IPS DF 6.9 (cell line): Measurements from ENCODE around the gene FBXW11.

ENCODE experiments used
- DNase-seq: peaks from one replicate; pipeline ENCODE4 v3.0.0-alpha.2; 2013; ENCODE audit warnings: low read depth, low spot score
- H3K27ac ChIP-seq: one replicate; pipeline ENCODE4 v1.5.1; 2013; ENCODE audit warnings: low read length, control low read depth
- H3K27me3 ChIP-seq: 2 replicates; pipeline ENCODE4 v1.6.1; 2013; ENCODE audit warnings: mild to moderate bottlenecking, low read length; ENCODE audit not compliant: control insufficient read depth, insufficient read depth
- H3K36me3 ChIP-seq: 2 replicates; pipeline ENCODE4 v1.6.1; 2013; ENCODE audit warnings: low read length; ENCODE audit not compliant: control insufficient read depth, insufficient read depth
- H3K4me1 ChIP-seq: 2 replicates; pipeline ENCODE4 v1.6.1; 2013; ENCODE audit warnings: low read length; ENCODE audit not compliant: control insufficient read depth, insufficient read depth
- H3K4me3 ChIP-seq: 2 replicates; pipeline ENCODE4 v1.5.1; 2013; ENCODE audit warnings: mild to moderate bottlenecking, low read length
- H3K9me3 ChIP-seq: 2 replicates; pipeline ENCODE4 v1.6.1; 2013; ENCODE audit warnings: low read length, inconsistent platforms; ENCODE audit not compliant: control insufficient read depth, insufficient read depth
- WGBS: extraction: QIAGEN DNeasy Blood & Tissue Kit; methylation state at CpG from one replicate; pipeline ENCODE4 v1.1.7; 2013; ENCODE audit warnings: mixed read lengths, missing lambda C conversion rate; ENCODE audit not compliant: insufficient read length, insufficient coverage; 5-methylcytosine and 5-hydroxymethylcytosine counted together

The FBXW11 gene

GRCh38 chr5:171820561-171820960 lies 185.9 kb downstream of the FBXW11 start:
- Histone ChIP-seq H3K27me3 (no peaks in the 10 kb centered on the region), H3K36me3 (no peaks in the 10 kb centered on the region), H3K9me3 (no peaks in the 10 kb centered on the region), H3K4me1 (no peaks in the 10 kb centered on the region), H3K27ac (no peak overlapping the region), H3K4me3 (no peak overlapping the region)
- no CpG with 5 or more reads among the region's 11 CpGs for WGBS
- no peak for DNase-seq

GRCh38 chr5:171816666-171817065 lies 189.8 kb downstream of the FBXW11 start:
- Histone ChIP-seq H3K36me3 (no peaks in the 10 kb centered on the region), H3K9me3 (no peaks in the 10 kb centered on the region), H3K27ac (no peak overlapping the region), H3K4me3 (no peak overlapping the region), H3K27me3 (no peaks in the 10 kb centered on the region), H3K4me1 (no peaks in the 10 kb centered on the region)
- DNase-seq, result no peak
- no CpG with 5 or more reads among the region's 1 CpG for WGBS

- Histone ChIP-seq H3K4me3 (no peak overlapping the region), H3K36me3 (no peaks in the 10 kb centered on the region), H3K27ac (no peak overlapping the region), H3K4me1 (no peaks in the 10 kb centered on the region), H3K27me3 (no peaks in the 10 kb centered on the region), H3K9me3 (no peaks in the 10 kb centered on the region)
- no peak for DNase-seq
- no CpG with 5 or more reads among the region's 7 CpGs for WGBS
These were observed 192.5 kb downstream of the FBXW11 start for GRCh38 chr5:171813813-171814490.

DNA sequence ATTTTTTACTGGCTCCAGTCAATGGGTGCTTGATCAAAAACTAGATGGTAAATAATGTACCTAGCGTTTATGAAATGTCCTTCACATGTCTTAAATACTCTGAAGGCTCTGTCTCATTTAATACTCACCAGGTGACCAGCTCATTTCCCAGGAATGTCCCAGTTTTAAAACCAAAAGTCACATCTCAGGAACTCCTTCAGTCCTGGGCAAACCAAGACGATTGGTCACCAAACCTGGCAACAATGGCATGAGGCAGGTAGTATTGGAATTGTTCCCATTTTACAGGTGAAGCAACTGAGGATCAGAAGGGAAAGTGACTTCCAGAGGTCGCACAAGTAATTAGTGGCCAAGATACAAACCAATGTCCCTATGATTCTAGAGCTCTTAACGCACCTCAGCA lies 193.2 kb downstream of the FBXW11 start:
- no peaks in the 10 kb centered on the region for H3K4me1 ChIP-seq
- no peaks in the 10 kb centered on the region for H3K27me3 ChIP-seq
- H3K4me3 ChIP-seq, result no peak overlapping the region
- no peak for DNase-seq
- WGBS, result no CpG with 5 or more reads among the region's 4 CpGs
- H3K27ac ChIP-seq, result no peak overlapping the region
- H3K36me3 ChIP-seq, result no peaks in the 10 kb centered on the region
- H3K9me3 ChIP-seq, result no peaks in the 10 kb centered on the region
